GM23338 (cell line): Measurements from ENCODE around the gene YIPF4. TPM values are rescaled to one million over a fixed set of nuclear protein-coding genes. Genes with fewer than 3 reads are reported as not detected.

Source experiments
- ATAC-seq: fragments of 200-7000 bp; cut with Tn5 transposase; 3 replicates; pipeline ENCODE4 v1.9.1; 2020
- DNase-seq: peaks from one replicate; pipeline ENCODE4 v3.0.0-alpha.2; 2015; ENCODE audit warnings: low spot score
- H2AFZ ChIP-seq: fragments of 200-600 bp; sonication (generic); 2 replicates; pipeline ENCODE4 v1.8.0; 2016; ENCODE audit warnings: antibody characterized with exemption, mild to moderate bottlenecking, moderate library complexity
- H3F3A ChIP-seq: fragments of 200-600 bp; sonication (generic); replicated peaks from 2 replicates; pipeline ENCODE4 v1.8.0; 2017; ENCODE audit warnings: antibody characterized with exemption, mixed run types, low read depth
- H3K27ac ChIP-seq: fragments of 200-600 bp; sonication (generic); 2 replicates; pipeline ENCODE4 v1.6.1; 2016; ENCODE audit warnings: low read depth
- H3K27me3 ChIP-seq: fragments of 200-600 bp; sonication (generic); 2 replicates; pipeline ENCODE4 v1.8.0; 2016; ENCODE audit warnings: mild to moderate bottlenecking, mixed run types, moderate library complexity; ENCODE audit not compliant: insufficient read depth
- H3K36me3 ChIP-seq: fragments of 200-600 bp; sonication (generic); 2 replicates; pipeline ENCODE4 v1.8.0; 2016; ENCODE audit warnings: mild to moderate bottlenecking; ENCODE audit not compliant: insufficient read depth
- H3K4me1 ChIP-seq: fragments of 200-600 bp; sonication (generic); 2 replicates; pipeline ENCODE4 v1.8.0; 2016; ENCODE audit warnings: mild to moderate bottlenecking, moderate library complexity; ENCODE audit not compliant: insufficient read depth
- H3K4me2 ChIP-seq: fragments of 200-600 bp; sonication (generic); 2 replicates; pipeline ENCODE4 v1.7.1; 2017; ENCODE audit warnings: mixed run types
- H3K4me3 ChIP-seq: fragments of 200-600 bp; sonication (generic); 2 replicates; pipeline ENCODE4 v1.6.1; 2016; ENCODE audit warnings: mixed run types
- H3K79me2 ChIP-seq: fragments of 200-600 bp; sonication (generic); replicated peaks from 2 replicates; pipeline ENCODE4 v1.8.0; 2017; ENCODE audit warnings: mild to moderate bottlenecking; ENCODE audit not compliant: insufficient read depth
- H3K9me2 ChIP-seq: fragments of 200-600 bp; sonication (generic); 2 replicates; pipeline ENCODE4 v1.8.0; 2017; ENCODE audit not compliant: insufficient read depth
- H4K20me1 ChIP-seq: fragments of 200-600 bp; sonication (generic); replicated peaks from 2 replicates; pipeline ENCODE4 v1.8.0; 2017; ENCODE audit warnings: mild to moderate bottlenecking; ENCODE audit not compliant: insufficient read depth
- H3K27ac Mint-ChIP-seq: 2 replicates; pipeline ENCODE4 v1.8.0; 2020; ENCODE audit warnings: inconsistent platforms, mild to moderate bottlenecking, moderate library complexity, mixed read lengths
- H3K27me3 Mint-ChIP-seq: 3 replicates; pipeline ENCODE4 v1.8.0; 2022; ENCODE audit warnings: low read depth, mild to moderate bottlenecking, moderate library complexity, mixed read lengths, inconsistent platforms; ENCODE audit not compliant: insufficient read depth, poor library complexity
- H3K36me3 Mint-ChIP-seq: 3 replicates; pipeline ENCODE4 v1.8.0; 2021; ENCODE audit warnings: low read depth, mild to moderate bottlenecking, inconsistent platforms, moderate library complexity, mixed read lengths
- H3K4me1 Mint-ChIP-seq: 3 replicates; pipeline ENCODE4 v1.8.0; 2020; ENCODE audit warnings: mild to moderate bottlenecking, inconsistent platforms, mixed read lengths
- H3K4me3 Mint-ChIP-seq: 3 replicates; pipeline ENCODE4 v1.8.0; 2021; ENCODE audit warnings: moderate library complexity, mild to moderate bottlenecking, inconsistent platforms, mixed read lengths
- H3K9me3 Mint-ChIP-seq: 3 replicates; pipeline ENCODE4 v1.8.0; 2020; ENCODE audit warnings: moderate library complexity, mild to moderate bottlenecking, inconsistent platforms, mixed read lengths
- CREB1 ChIP-seq: fragments of 250-450 bp; sonication (Bioruptor Pico); IDR thresholded peaks from 2 replicates; pipeline ENCODE4 v1.5.0; 2020; ENCODE audit warnings: low read depth, mild to moderate bottlenecking, moderate library complexity
- EZH2 ChIP-seq: fragments of 200-600 bp; sonication (generic); IDR thresholded peaks from one replicate; pipeline ENCODE4 v1.8.0; 2017; ENCODE audit warnings: antibody characterized with exemption, mild to moderate bottlenecking, low read depth; ENCODE audit not compliant: unreplicated experiment
- EZH2phosphoT487 ChIP-seq: fragments of 200-600 bp; sonication (generic); IDR thresholded peaks from one replicate; pipeline ENCODE4 v1.8.1; 2018; ENCODE audit warnings: antibody characterized with exemption; ENCODE audit not compliant: unreplicated experiment
- JUNB ChIP-seq: IDR thresholded peaks from one replicate; pipeline ENCODE4 v1.6.1; 2016; ENCODE audit warnings: antibody characterized with exemption; ENCODE audit not compliant: unreplicated experiment
- NANOG ChIP-seq: IDR thresholded peaks from 2 replicates; pipeline ENCODE4 v1.6.1; 2016; ENCODE audit warnings: antibody characterized with exemption, borderline replicate concordance
- POLR2AphosphoS5 ChIP-seq: IDR thresholded peaks from 2 replicates; pipeline ENCODE4 v1.6.1; 2016; ENCODE audit warnings: antibody characterized with exemption, low read depth
- STAT1 ChIP-seq: IDR thresholded peaks from one replicate; pipeline ENCODE4 v1.6.1; 2016; ENCODE audit warnings: antibody characterized with exemption; ENCODE audit not compliant: unreplicated experiment
- ZNF114 ChIP-seq: fragments of 250-450 bp; sonication (Bioruptor Pico); IDR thresholded peaks from 2 replicates; pipeline ENCODE4 v1.5.0; 2020; ENCODE audit warnings: mild to moderate bottlenecking, moderate library complexity
- ZNF331 ChIP-seq: fragments of 250-450 bp; sonication (Bioruptor Pico); IDR thresholded peaks from 2 replicates; pipeline ENCODE4 v1.5.0; 2020; ENCODE audit warnings: low read depth, mild to moderate bottlenecking, moderate library complexity
- polyA plus RNA-seq: library from polyadenylated mRNA; unstranded; fragments of >200 nt; fragmentation: Nextera tagmentation; extraction: Ambion mirVana; gene quantifications from 2 replicates; pipeline ENCODE4 v1.2.1, GENCODE V29; 2016
- total RNA-seq: library from RNA; depleted of rRNA; stranded (reverse); fragments of >200 nt; shearing (Covaris generic); gene quantifications from 2 replicates; pipeline ENCODE4 v1.2.3, GENCODE V29; 2014
- TF ChIP-seq, protein P1 (sequence below): IDR thresholded peaks from 2 replicates; pipeline ENCODE4 v1.6.1; 2016; ENCODE audit warnings: antibody characterized with exemption
- TF ChIP-seq, protein P2 (sequence below), 2 experiments: fragments of 200-600 bp in 1 of 2; sonication (generic) in 1 of 2; conservative IDR thresholded peaks; 2 replicates each; pipeline versions ENCODE4 v1.5.1 to v1.6.1; 2016 to 2017; ENCODE audit warnings: antibody characterized with exemption in 2 of 2, low read depth in 2 of 2, mild to moderate bottlenecking in 2 of 2, moderate library complexity in 1 of 2
- TF ChIP-seq, protein P3 (sequence below): fragments of 250-450 bp; sonication (Bioruptor Pico); IDR thresholded peaks from 2 replicates; pipeline ENCODE4 v1.5.0; 2020; ENCODE audit warnings: mild to moderate bottlenecking, moderate library complexity
- TF ChIP-seq, protein P4 (sequence below): IDR thresholded peaks from one replicate; pipeline ENCODE4 v1.6.1; 2018; ENCODE audit warnings: antibody characterized with exemption; ENCODE audit not compliant: unreplicated experiment

Gene YIPF4
- total and polyA plus RNA-seq, 2 experiments from 2014 or later, result 14.2 to 24.9 TPM

DNA sequence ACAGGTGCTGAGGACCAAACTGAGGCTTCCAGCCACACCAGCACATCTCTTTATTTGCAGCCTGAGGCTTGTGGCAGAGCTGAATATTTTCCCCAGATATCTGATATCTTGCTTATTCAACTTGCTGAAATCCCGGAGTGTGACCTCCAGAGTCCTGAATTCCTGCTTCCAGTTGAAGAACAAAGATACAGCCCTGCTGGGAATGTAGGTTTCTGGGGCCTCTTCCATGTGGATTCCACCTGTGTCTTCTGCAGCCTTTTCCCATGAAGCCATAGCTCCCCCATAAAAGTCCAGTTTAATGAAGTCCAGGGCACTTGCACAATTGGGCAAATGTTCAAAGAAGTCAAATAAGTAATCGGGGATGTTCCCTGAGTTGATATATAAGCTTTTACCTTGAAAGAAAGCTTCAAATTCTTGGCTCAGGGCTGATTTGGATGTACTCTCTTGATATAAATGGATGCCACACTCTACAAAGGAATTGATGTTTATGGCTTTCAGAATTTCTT lies 27.9 kb upstream of the YIPF4 start:
- H3F3A ChIP-seq, result no peaks in the 10 kb centered on the region
- no peak overlapping the region for H3K4me2 ChIP-seq
- no peaks in the 10 kb centered on the region; the same call in 1 of the 2 replicates for H4K20me1 ChIP-seq
- H3K79me2 ChIP-seq, result no peaks in the 10 kb centered on the region
- ATAC-seq, result no peak
- no peak overlapping the region for H3K27ac ChIP-seq
- no peaks in the 10 kb centered on the region for H3K4me1 ChIP-seq
- H3K4me3 ChIP-seq, result no peak overlapping the region
- Mint-ChIP-seq H3K9me3 (no peaks in the 10 kb centered on the region; the same call in 2 of the 3 replicates), H3K4me3 (no peak overlapping the region), H3K36me3 (no peaks in the 10 kb centered on the region), H3K27me3 (peaks cover 1% of the 10 kb centered on the region), H3K4me1 (no peaks in the 10 kb centered on the region), H3K27ac (no peak overlapping the region)
- no peaks in the 10 kb centered on the region for H3K9me2 ChIP-seq
- no peak overlapping the region for H2AFZ ChIP-seq
- H3K27me3 ChIP-seq, result no peaks in the 10 kb centered on the region
- TF ChIP-seq EZH2phosphoT487 (no peak), CREB1 (CRISPR knock-in tag) (no peak), NANOG (no peak), ZNF331 (CRISPR knock-in tag) (no peak), STAT1 (no peak), JUNB (no peak), EZH2 (no peak), POLR2AphosphoS5 (no peak), ZNF114 (no peak)
- TF ChIP-seq, protein P1, sequence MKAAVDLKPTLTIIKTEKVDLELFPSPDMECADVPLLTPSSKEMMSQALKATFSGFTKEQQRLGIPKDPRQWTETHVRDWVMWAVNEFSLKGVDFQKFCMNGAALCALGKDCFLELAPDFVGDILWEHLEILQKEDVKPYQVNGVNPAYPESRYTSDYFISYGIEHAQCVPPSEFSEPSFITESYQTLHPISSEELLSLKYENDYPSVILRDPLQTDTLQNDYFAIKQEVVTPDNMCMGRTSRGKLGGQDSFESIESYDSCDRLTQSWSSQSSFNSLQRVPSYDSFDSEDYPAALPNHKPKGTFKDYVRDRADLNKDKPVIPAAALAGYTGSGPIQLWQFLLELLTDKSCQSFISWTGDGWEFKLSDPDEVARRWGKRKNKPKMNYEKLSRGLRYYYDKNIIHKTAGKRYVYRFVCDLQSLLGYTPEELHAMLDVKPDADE, result no peak
- TF ChIP-seq, protein P2, sequence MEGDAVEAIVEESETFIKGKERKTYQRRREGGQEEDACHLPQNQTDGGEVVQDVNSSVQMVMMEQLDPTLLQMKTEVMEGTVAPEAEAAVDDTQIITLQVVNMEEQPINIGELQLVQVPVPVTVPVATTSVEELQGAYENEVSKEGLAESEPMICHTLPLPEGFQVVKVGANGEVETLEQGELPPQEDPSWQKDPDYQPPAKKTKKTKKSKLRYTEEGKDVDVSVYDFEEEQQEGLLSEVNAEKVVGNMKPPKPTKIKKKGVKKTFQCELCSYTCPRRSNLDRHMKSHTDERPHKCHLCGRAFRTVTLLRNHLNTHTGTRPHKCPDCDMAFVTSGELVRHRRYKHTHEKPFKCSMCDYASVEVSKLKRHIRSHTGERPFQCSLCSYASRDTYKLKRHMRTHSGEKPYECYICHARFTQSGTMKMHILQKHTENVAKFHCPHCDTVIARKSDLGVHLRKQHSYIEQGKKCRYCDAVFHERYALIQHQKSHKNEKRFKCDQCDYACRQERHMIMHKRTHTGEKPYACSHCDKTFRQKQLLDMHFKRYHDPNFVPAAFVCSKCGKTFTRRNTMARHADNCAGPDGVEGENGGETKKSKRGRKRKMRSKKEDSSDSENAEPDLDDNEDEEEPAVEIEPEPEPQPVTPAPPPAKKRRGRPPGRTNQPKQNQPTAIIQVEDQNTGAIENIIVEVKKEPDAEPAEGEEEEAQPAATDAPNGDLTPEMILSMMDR (conservative IDR thresholded peaks at IDR 0.05; ENCODE audit: low read depth in 2 of 2), result no peak
- TF ChIP-seq, protein P3, sequence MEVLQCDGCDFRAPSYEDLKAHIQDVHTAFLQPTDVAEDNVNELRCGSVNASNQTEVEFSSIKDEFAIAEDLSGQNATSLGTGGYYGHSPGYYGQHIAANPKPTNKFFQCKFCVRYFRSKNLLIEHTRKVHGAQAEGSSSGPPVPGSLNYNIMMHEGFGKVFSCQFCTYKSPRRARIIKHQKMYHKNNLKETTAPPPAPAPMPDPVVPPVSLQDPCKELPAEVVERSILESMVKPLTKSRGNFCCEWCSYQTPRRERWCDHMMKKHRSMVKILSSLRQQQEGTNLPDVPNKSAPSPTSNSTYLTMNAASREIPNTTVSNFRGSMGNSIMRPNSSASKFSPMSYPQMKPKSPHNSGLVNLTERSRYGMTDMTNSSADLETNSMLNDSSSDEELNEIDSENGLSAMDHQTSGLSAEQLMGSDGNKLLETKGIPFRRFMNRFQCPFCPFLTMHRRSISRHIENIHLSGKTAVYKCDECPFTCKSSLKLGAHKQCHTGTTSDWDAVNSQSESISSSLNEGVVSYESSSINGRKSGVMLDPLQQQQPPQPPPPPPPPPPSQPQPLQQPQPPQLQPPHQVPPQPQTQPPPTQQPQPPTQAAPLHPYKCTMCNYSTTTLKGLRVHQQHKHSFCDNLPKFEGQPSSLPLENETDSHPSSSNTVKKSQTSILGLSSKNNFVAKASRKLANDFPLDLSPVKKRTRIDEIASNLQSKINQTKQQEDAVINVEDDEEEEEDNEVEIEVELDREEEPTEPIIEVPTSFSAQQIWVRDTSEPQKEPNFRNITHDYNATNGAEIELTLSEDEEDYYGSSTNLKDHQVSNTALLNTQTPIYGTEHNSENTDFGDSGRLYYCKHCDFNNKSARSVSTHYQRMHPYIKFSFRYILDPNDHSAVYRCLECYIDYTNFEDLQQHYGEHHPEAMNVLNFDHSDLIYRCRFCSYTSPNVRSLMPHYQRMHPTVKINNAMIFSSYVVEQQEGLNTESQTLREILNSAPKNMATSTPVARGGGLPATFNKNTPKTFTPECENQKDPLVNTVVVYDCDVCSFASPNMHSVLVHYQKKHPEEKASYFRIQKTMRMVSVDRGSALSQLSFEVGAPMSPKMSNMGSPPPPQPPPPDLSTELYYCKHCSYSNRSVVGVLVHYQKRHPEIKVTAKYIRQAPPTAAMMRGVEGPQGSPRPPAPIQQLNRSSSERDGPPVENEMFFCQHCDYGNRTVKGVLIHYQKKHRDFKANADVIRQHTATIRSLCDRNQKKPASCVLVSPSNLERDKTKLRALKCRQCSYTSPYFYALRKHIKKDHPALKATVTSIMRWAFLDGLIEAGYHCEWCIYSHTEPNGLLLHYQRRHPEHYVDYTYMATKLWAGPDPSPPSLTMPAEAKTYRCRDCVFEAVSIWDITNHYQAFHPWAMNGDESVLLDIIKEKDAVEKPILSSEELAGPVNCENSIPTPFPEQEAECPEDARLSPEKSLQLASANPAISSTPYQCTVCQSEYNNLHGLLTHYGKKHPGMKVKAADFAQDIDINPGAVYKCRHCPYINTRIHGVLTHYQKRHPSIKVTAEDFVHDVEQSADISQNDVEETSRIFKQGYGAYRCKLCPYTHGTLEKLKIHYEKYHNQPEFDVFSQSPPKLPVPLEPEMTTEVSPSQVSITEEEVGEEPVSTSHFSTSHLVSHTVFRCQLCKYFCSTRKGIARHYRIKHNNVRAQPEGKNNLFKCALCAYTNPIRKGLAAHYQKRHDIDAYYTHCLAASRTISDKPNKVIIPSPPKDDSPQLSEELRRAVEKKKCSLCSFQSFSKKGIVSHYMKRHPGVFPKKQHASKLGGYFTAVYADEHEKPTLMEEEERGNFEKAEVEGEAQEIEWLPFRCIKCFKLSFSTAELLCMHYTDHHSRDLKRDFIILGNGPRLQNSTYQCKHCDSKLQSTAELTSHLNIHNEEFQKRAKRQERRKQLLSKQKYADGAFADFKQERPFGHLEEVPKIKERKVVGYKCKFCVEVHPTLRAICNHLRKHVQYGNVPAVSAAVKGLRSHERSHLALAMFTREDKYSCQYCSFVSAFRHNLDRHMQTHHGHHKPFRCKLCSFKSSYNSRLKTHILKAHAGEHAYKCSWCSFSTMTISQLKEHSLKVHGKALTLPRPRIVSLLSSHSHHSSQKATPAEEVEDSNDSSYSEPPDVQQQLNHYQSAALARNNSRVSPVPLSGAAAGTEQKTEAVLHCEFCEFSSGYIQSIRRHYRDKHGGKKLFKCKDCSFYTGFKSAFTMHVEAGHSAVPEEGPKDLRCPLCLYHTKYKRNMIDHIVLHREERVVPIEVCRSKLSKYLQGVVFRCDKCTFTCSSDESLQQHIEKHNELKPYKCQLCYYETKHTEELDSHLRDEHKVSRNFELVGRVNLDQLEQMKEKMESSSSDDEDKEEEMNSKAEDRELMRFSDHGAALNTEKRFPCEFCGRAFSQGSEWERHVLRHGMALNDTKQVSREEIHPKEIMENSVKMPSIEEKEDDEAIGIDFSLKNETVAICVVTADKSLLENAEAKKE, result no peak
- TF ChIP-seq, protein P4, sequence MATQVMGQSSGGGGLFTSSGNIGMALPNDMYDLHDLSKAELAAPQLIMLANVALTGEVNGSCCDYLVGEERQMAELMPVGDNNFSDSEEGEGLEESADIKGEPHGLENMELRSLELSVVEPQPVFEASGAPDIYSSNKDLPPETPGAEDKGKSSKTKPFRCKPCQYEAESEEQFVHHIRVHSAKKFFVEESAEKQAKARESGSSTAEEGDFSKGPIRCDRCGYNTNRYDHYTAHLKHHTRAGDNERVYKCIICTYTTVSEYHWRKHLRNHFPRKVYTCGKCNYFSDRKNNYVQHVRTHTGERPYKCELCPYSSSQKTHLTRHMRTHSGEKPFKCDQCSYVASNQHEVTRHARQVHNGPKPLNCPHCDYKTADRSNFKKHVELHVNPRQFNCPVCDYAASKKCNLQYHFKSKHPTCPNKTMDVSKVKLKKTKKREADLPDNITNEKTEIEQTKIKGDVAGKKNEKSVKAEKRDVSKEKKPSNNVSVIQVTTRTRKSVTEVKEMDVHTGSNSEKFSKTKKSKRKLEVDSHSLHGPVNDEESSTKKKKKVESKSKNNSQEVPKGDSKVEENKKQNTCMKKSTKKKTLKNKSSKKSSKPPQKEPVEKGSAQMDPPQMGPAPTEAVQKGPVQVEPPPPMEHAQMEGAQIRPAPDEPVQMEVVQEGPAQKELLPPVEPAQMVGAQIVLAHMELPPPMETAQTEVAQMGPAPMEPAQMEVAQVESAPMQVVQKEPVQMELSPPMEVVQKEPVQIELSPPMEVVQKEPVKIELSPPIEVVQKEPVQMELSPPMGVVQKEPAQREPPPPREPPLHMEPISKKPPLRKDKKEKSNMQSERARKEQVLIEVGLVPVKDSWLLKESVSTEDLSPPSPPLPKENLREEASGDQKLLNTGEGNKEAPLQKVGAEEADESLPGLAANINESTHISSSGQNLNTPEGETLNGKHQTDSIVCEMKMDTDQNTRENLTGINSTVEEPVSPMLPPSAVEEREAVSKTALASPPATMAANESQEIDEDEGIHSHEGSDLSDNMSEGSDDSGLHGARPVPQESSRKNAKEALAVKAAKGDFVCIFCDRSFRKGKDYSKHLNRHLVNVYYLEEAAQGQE, result no peak
- H3K36me3 ChIP-seq, result no peaks in the 10 kb centered on the region
- DNase-seq, result no peak
